IMR-90 (cell line): ENCODE results near the gene KRTAP5-4. TPM values are rescaled to one million over a fixed set of nuclear protein-coding genes. Genes with fewer than 3 reads are reported as not detected.

ENCODE experiments used
- ATAC-seq: fragments of 200-7000 bp; cut with Tn5 transposase; 2 replicates; pipeline ENCODE4 v1.9.1; 2020; ENCODE audit warnings: low read depth, mild to moderate bottlenecking, moderate library complexity
- BruUV-seq: library from RNA; stranded (reverse); fragments of 400-500 nt; replicated peaks from 2 replicates; lab custom pipeline; 2021; lab: Mats Ljungman, UMichigan
- CTCF ChIA-PET: fragments of 300-600 bp; formaldehyde crosslinking; extraction: SDS; loops from one replicate; lab custom pipeline; 2021; ENCODE audit warnings: antibody characterized with exemption; lab: Yijun Ruan, JAX
- POLR2A ChIA-PET: fragments of 300-600 bp; sonication (Branson Sonifier 250); formaldehyde crosslinking; loops from one replicate; lab custom pipeline; 2022; ENCODE audit warnings: antibody characterized with exemption; ENCODE audit not compliant: unreplicated experiment; lab: Charles Lee
- DNase-seq: peaks from one replicate; pipeline ENCODE4 v3.0.0; 2013
- H2AFZ ChIP-seq: replicated peaks from 2 replicates; pipeline ENCODE3; 2013; ENCODE audit warnings: low read length, mild to moderate bottlenecking; ENCODE audit not compliant: poor library complexity
- H2AK5ac ChIP-seq: 2 replicates; pipeline ENCODE4 v1.6.1; 2013; ENCODE audit warnings: low read depth, low read length, inconsistent platforms
- H2AK9ac ChIP-seq: replicated peaks from 2 replicates; pipeline ENCODE3; 2013; ENCODE audit warnings: mild to moderate bottlenecking, low read depth, low read length, moderate library complexity; ENCODE audit not compliant: poor library complexity
- H2BK120ac ChIP-seq: 2 replicates; pipeline ENCODE4 v1.6.1; 2013; ENCODE audit warnings: low read depth, low read length, inconsistent platforms
- H2BK15ac ChIP-seq: 3 replicates; pipeline ENCODE4 v1.6.1; 2013; ENCODE audit warnings: low read depth, low read length, inconsistent platforms
- H2BK20ac ChIP-seq: 2 replicates; pipeline ENCODE4 v1.6.1; 2013; ENCODE audit warnings: low read depth, mild to moderate bottlenecking, inconsistent platforms, low read length, moderate library complexity
- H2BK5ac ChIP-seq: 2 replicates; pipeline ENCODE4 v1.6.1; 2013; ENCODE audit warnings: mild to moderate bottlenecking, low read depth, low read length, inconsistent platforms; ENCODE audit not compliant: poor library complexity, severe bottlenecking
- H3K14ac ChIP-seq: replicated peaks from 2 replicates; pipeline ENCODE4 v1.6.1; 2013; ENCODE audit warnings: low read depth, low read length, inconsistent platforms
- H3K18ac ChIP-seq: 2 replicates; pipeline ENCODE4 v1.6.1; 2013; ENCODE audit warnings: low read depth, low read length, control low read depth
- H3K23ac ChIP-seq: 2 replicates; pipeline ENCODE4 v1.6.1; 2013; ENCODE audit warnings: low read depth, low read length, inconsistent platforms
- H3K27ac ChIP-seq: 2 replicates; pipeline ENCODE4 v1.5.1; 2013; ENCODE audit warnings: mild to moderate bottlenecking, control low read depth, low read length; ENCODE audit not compliant: insufficient read depth
- H3K27me3 ChIP-seq: 2 replicates; pipeline ENCODE4 v1.6.1; 2013; ENCODE audit warnings: low read length; ENCODE audit not compliant: control insufficient read depth, insufficient read depth
- H3K36me3 ChIP-seq: 2 replicates; pipeline ENCODE4 v1.6.1; 2013; ENCODE audit warnings: low read length, mixed read lengths; ENCODE audit not compliant: control insufficient read depth, insufficient read depth
- H3K4ac ChIP-seq: 2 replicates; pipeline ENCODE4 v1.6.1; 2013; ENCODE audit warnings: low read depth, low read length, inconsistent platforms
- H3K4me1 ChIP-seq: 2 replicates; pipeline ENCODE4 v1.6.1; 2013; ENCODE audit warnings: low read length, mixed read lengths; ENCODE audit not compliant: control insufficient read depth, insufficient read depth
- H3K4me2 ChIP-seq: 2 replicates; pipeline ENCODE4 v1.6.1; 2013; ENCODE audit warnings: low read depth, mild to moderate bottlenecking, control low read depth, low read length, moderate library complexity
- H3K4me3 ChIP-seq: 2 replicates; pipeline ENCODE4 v1.5.1; 2013; ENCODE audit warnings: low read depth, mild to moderate bottlenecking, control low read depth, low read length, moderate library complexity; ENCODE audit not compliant: insufficient read depth
- H3K56ac ChIP-seq: 2 replicates; pipeline ENCODE4 v1.6.1; 2013; ENCODE audit warnings: low read length, inconsistent platforms; ENCODE audit not compliant: insufficient read depth; ENCODE audit errors: extremely low read depth
- H3K79me1 ChIP-seq, 2 experiments: 2 replicates each; pipeline ENCODE4 v1.6.1; 2013; ENCODE audit warnings: low read length in 2 of 2, inconsistent platforms in 1 of 2, low read depth in 1 of 2
- H3K9ac ChIP-seq: 2 replicates; pipeline ENCODE4 v1.6.1; 2013; ENCODE audit warnings: low read depth, low read length, control low read depth
- H3K9me1 ChIP-seq: 2 replicates; pipeline ENCODE4 v1.6.1; 2013; ENCODE audit warnings: low read length, inconsistent platforms; ENCODE audit not compliant: insufficient read depth
- H3K9me3 ChIP-seq: 2 replicates; pipeline ENCODE4 v1.6.1; 2013; ENCODE audit warnings: low read length; ENCODE audit not compliant: control insufficient read depth, insufficient read depth
- H4K20me1 ChIP-seq: 2 replicates; pipeline ENCODE4 v1.6.1; 2013; ENCODE audit warnings: low read length, inconsistent platforms; ENCODE audit not compliant: insufficient read depth
- H4K5ac ChIP-seq: 2 replicates; pipeline ENCODE4 v1.6.1; 2013; ENCODE audit warnings: mild to moderate bottlenecking, low read depth, low read length, control low read depth
- H4K8ac ChIP-seq, 2 experiments: 2 replicates each; pipeline ENCODE4 v1.6.1; 2013; ENCODE audit warnings: low read depth in 2 of 2, low read length in 2 of 2, control low read depth in 1 of 2, inconsistent platforms in 1 of 2
- H4K91ac ChIP-seq: 2 replicates; pipeline ENCODE4 v1.6.1; 2013; ENCODE audit warnings: low read depth, low read length, inconsistent platforms; ENCODE audit not compliant: insufficient read depth
- BHLHE40 ChIP-seq: fragments of 150-350 bp; IDR thresholded peaks from 2 replicates; pipeline ENCODE4 v1.6.1; 2016; ENCODE audit warnings: mild to moderate bottlenecking, low read depth, low read length
- CEBPB ChIP-seq: IDR thresholded peaks from 2 replicates; pipeline ENCODE4 v1.6.1; 2012; ENCODE audit warnings: low read depth, low read length, improper control_type of control experiment
- CHD1 ChIP-seq: IDR thresholded peaks from 2 replicates; pipeline ENCODE4 v1.6.1; 2012; ENCODE audit warnings: low read depth, low read length, improper control_type of control experiment
- FOS ChIP-seq: fragments of 150-350 bp; IDR thresholded peaks from 2 replicates; pipeline ENCODE4 v1.6.1; 2016; ENCODE audit warnings: low read depth, low read length
- MAFK ChIP-seq: IDR thresholded peaks from 2 replicates; pipeline ENCODE4 v1.6.1; 2012; ENCODE audit warnings: low read depth, low read length, improper control_type of control experiment
- MAZ ChIP-seq: IDR thresholded peaks from 2 replicates; pipeline ENCODE4 v1.6.1; 2012; ENCODE audit warnings: low read depth, mild to moderate bottlenecking, low read length, improper control_type of control experiment, moderate library complexity, borderline replicate concordance
- MXI1 ChIP-seq: IDR thresholded peaks from 2 replicates; pipeline ENCODE4 v1.6.1; 2012; ENCODE audit warnings: low read depth, mild to moderate bottlenecking, low read length, moderate library complexity, borderline replicate concordance
- NFE2L2 ChIP-seq: fragments of 150-350 bp; IDR thresholded peaks from 2 replicates; pipeline ENCODE4 v1.6.1; 2016; ENCODE audit warnings: low read depth, mild to moderate bottlenecking, low read length
- RAD21 ChIP-seq: IDR thresholded peaks from 2 replicates; pipeline ENCODE4 v1.6.1; 2012; ENCODE audit warnings: low read length, improper control_type of control experiment
- RCOR1 ChIP-seq: IDR thresholded peaks from 2 replicates; pipeline ENCODE4 v1.6.1; 2012; ENCODE audit warnings: mild to moderate bottlenecking, low read length, improper control_type of control experiment; ENCODE audit not compliant: insufficient replicate concordance
- RFX5 ChIP-seq: IDR thresholded peaks from 2 replicates; pipeline ENCODE4 v1.8.0; 2012; ENCODE audit warnings: low read depth, mild to moderate bottlenecking, low read length, moderate library complexity
- SMC3 ChIP-seq: fragments of 150-350 bp; IDR thresholded peaks from 2 replicates; pipeline ENCODE4 v1.6.1; 2016; ENCODE audit warnings: low read depth, mild to moderate bottlenecking, antibody characterized with exemption, low read length, moderate library complexity
- WGBS, 2 experiments: methylation state at CpG; one replicate each; pipeline versions ENCODE4 v1.1.5 to v1.1.7; 2013; ENCODE audit warnings: missing lambda C conversion rate in 2 of 2; ENCODE audit not compliant: insufficient read length in 1 of 2; ENCODE audit errors: extremely low coverage in 2 of 2; 5-methylcytosine and 5-hydroxymethylcytosine counted together
- dilution Hi-C: fragments of 300-500 bp; cut with HindIII; formaldehyde crosslinking; loops from one replicate; pipeline ENCODE4 v1.14.3; 2018; ENCODE audit warnings: low sequenced_read_pairs; ENCODE audit not compliant: unreplicated experiment
- in situ Hi-C: fragments of 300-500 bp; cut with MboI; formaldehyde crosslinking; loops from 3 replicates; pipeline ENCODE4 v1.14.3; 2019; ENCODE audit warnings: low sequenced_read_pairs, inconsistent platforms, mixed read lengths
- intact Hi-C: fragments of 100-400 bp; cut with micrococcal nuclease; formaldehyde crosslinking; loops from 2 replicates; pipeline ENCODE4 v1.10.0; 2022
- polyA plus RNA-seq, 3 experiments: library from polyadenylated mRNA; depleted of rRNA; stranded (reverse); fragments of >200 nt; gene quantifications; 2 replicates each; pipeline ENCODE4 v1.2.3, GENCODE V29; 2012; ENCODE audit warnings: low replicate concordance in 1 of 3
- total RNA-seq: library from RNA; depleted of rRNA; stranded (reverse); fragments of >200 nt; gene quantifications from 2 replicates; pipeline ENCODE4 v1.2.3, GENCODE V29; 2012
- TF ChIP-seq, protein P1 (sequence below): conservative IDR thresholded peaks from 2 replicates; pipeline ENCODE4 v1.5.1; 2012; ENCODE audit warnings: mild to moderate bottlenecking, low read depth, low read length, improper control_type of control experiment
- TF ChIP-seq, protein P2 (sequence below): fragments of 150-350 bp; IDR thresholded peaks from 2 replicates; pipeline ENCODE4 v1.6.1; 2016; ENCODE audit warnings: low read depth, mild to moderate bottlenecking, low read length, moderate library complexity, borderline replicate concordance
- TF ChIP-seq, protein P3 (sequence below): fragments of 150-350 bp; IDR thresholded peaks from 2 replicates; pipeline ENCODE4 v1.6.1; 2017; ENCODE audit warnings: mild to moderate bottlenecking, antibody characterized with exemption, low read length, low read depth

The KRTAP5-4 gene
- total and polyA plus RNA-seq, 2 of the 4 experiments (the other 2 are of a cell fraction): not detected

DNA sequence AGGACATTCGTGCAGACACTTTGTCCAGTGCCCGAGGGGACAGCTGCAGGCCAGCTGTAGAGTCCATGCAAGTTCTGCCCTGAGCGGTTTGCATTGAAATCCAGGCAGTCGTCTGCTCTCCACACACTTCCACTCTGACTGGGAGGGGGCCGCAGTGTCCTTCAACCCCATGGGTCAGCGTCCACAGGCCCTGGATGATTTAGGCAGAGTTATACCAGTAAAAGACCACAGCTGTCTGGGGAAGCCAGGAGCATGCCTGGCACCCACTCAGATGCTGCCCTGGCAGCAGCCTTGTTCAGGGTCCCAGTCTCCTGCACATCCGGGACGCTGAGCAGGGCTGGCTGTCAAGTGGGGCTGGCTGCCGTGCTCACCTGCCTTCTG, 34.1 kb upstream of the KRTAP5-4 start:
- H3K4me3 ChIP-seq: no peak overlapping the region
- H3K79me1 ChIP-seq: no peaks in the 10 kb centered on the region
- TF ChIP-seq MXI1: no peak
- no peak for TF ChIP-seq FOS
- TF ChIP-seq NFE2L2: no peak
- no peak for TF ChIP-seq CHD1
- no peak for TF ChIP-seq MAZ
- TF ChIP-seq, protein P1, sequence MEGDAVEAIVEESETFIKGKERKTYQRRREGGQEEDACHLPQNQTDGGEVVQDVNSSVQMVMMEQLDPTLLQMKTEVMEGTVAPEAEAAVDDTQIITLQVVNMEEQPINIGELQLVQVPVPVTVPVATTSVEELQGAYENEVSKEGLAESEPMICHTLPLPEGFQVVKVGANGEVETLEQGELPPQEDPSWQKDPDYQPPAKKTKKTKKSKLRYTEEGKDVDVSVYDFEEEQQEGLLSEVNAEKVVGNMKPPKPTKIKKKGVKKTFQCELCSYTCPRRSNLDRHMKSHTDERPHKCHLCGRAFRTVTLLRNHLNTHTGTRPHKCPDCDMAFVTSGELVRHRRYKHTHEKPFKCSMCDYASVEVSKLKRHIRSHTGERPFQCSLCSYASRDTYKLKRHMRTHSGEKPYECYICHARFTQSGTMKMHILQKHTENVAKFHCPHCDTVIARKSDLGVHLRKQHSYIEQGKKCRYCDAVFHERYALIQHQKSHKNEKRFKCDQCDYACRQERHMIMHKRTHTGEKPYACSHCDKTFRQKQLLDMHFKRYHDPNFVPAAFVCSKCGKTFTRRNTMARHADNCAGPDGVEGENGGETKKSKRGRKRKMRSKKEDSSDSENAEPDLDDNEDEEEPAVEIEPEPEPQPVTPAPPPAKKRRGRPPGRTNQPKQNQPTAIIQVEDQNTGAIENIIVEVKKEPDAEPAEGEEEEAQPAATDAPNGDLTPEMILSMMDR: no peak
- TF ChIP-seq, protein P2, sequence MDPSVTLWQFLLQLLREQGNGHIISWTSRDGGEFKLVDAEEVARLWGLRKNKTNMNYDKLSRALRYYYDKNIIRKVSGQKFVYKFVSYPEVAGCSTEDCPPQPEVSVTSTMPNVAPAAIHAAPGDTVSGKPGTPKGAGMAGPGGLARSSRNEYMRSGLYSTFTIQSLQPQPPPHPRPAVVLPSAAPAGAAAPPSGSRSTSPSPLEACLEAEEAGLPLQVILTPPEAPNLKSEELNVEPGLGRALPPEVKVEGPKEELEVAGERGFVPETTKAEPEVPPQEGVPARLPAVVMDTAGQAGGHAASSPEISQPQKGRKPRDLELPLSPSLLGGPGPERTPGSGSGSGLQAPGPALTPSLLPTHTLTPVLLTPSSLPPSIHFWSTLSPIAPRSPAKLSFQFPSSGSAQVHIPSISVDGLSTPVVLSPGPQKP: no peak
- no peak for TF ChIP-seq RFX5
- TF ChIP-seq, protein P3, sequence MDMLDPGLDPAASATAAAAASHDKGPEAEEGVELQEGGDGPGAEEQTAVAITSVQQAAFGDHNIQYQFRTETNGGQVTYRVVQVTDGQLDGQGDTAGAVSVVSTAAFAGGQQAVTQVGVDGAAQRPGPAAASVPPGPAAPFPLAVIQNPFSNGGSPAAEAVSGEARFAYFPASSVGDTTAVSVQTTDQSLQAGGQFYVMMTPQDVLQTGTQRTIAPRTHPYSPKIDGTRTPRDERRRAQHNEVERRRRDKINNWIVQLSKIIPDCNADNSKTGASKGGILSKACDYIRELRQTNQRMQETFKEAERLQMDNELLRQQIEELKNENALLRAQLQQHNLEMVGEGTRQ: no peak
- TF ChIP-seq RAD21: no peak
- TF ChIP-seq MAFK: no peak
- TF ChIP-seq SMC3: no peak
- TF ChIP-seq RCOR1: no peak
- no peak for TF ChIP-seq BHLHE40
- TF ChIP-seq CEBPB: no peak
- H4K20me1 ChIP-seq: no peaks in the 10 kb centered on the region
- ChIA-PET CTCF (no interaction called here), POLR2A (no interaction called here)
- H4K91ac ChIP-seq: no peak overlapping the region
- no peaks in the 10 kb centered on the region for H3K9me3 ChIP-seq
- ATAC-seq (no peak), DNase-seq (no peak)
- no peak overlapping the region for H4K5ac ChIP-seq
- H3K9me1 ChIP-seq: no peaks in the 10 kb centered on the region
- no peak overlapping the region for H3K56ac ChIP-seq
- H3K14ac ChIP-seq: no peak overlapping the region
- H2AK5ac ChIP-seq: no peak overlapping the region
- H3K27me3 ChIP-seq: peaks cover 54% of the 10 kb centered on the region
- no TSS peak for BruUV-seq
- H3K4ac ChIP-seq: no peak overlapping the region
- dilution Hi-C loops (no loop called here), in situ Hi-C loops (no loop called here), intact Hi-C loops (no loop called here)
- H2BK20ac ChIP-seq: no peak overlapping the region
- H2BK5ac ChIP-seq: no peak overlapping the region
- H2BK120ac ChIP-seq: no peak overlapping the region
- WGBS, 2 experiments: 38% methylated on average over 2 of the region's 9 CpGs; no CpG with 5 or more reads in 1 of the 2 experiments
- H3K23ac ChIP-seq: no peak overlapping the region
- no peak overlapping the region for H2BK15ac ChIP-seq
- no peaks in the 10 kb centered on the region; the same call in 1 of the 2 replicates for H3K4me1 ChIP-seq
- H4K8ac ChIP-seq: no peak overlapping the region
- no peak overlapping the region for H2AFZ ChIP-seq
- no peak overlapping the region for H3K27ac ChIP-seq
- H2AK9ac ChIP-seq: no peak overlapping the region
- no peak overlapping the region for H3K9ac ChIP-seq
- H3K4me2 ChIP-seq: no peak overlapping the region
- H3K18ac ChIP-seq: no peak overlapping the region
- H3K36me3 ChIP-seq: no peaks in the 10 kb centered on the region
